RWPE1 (cell line): ENCODE data around the gene CD55.

ENCODE experiments used
- CTCF ChIA-PET: fragments of 350-600 bp; sonication (Branson Sonifier 250); formaldehyde crosslinking; extraction: SDS; loops from one replicate; lab custom pipeline; 2021; lab: Yijun Ruan, JAX
- POLR2A ChIA-PET: fragments of 400-600 bp; formaldehyde crosslinking; extraction: SDS; loops from one replicate; lab custom pipeline; 2020; ENCODE audit warnings: antibody characterized with exemption; ENCODE audit not compliant: low non-redundant PET; lab: Yijun Ruan, JAX
- DNase-seq: peaks from one replicate; pipeline ENCODE4 v3.0.0; 2012; ENCODE audit warnings: low spot score
- H3K27ac ChIP-seq: fragments of 450-650 bp; 2 replicates; pipeline ENCODE4 v1.5.1; 2017
- CTCF ChIP-seq: fragments of 450-650 bp; conservative IDR thresholded peaks from 2 replicates; pipeline ENCODE4 v1.5.1; 2017; ENCODE audit warnings: low read depth, mild to moderate bottlenecking

Gene CD55

GRCh38 chr1:207331354-207332313, 10.2 kb downstream of the CD55 start:
- CTCF ChIA-PET = no interaction called here
- no peak for DNase-seq
- H3K27ac ChIP-seq = no peak overlapping the region
- POLR2A ChIA-PET = no interaction called here
- no peak for TF ChIP-seq CTCF

GRCh38 chr1:207333009-207333600, 11.6 kb downstream of the CD55 start:
- no peak overlapping the region for H3K27ac ChIP-seq
- no peak for DNase-seq
- POLR2A ChIA-PET = no interaction called here
- TF ChIP-seq CTCF = no peak
- CTCF ChIA-PET = interaction anchor here (0.6 kb wide), 1 partner anchor 60 kb away, joined by 3 read pairs; no protein-coding TSS in a partner anchor

- no peak for TF ChIP-seq CTCF
- ChIA-PET CTCF (interaction anchor here (0.7 kb wide), 1 partner anchor 192 kb away, joined by 3 read pairs; no protein-coding TSS in a partner anchor), POLR2A (no interaction called here)
- no peak for DNase-seq
- no peak overlapping the region for H3K27ac ChIP-seq
Measured at GRCh38 chr1:207333620-207334019, 12.1 kb downstream of the CD55 start.

- POLR2A ChIA-PET = no interaction called here
- TF ChIP-seq CTCF = no peak
Measured at GRCh38 chr1:207334337-207334736, 12.9 kb downstream of the CD55 start.

GRCh38 chr1:207335138-207335537, 13.7 kb downstream of the CD55 start:
- POLR2A ChIA-PET = no interaction called here
- TF ChIP-seq CTCF = no peak
- H3K27ac ChIP-seq = no peak overlapping the region
- CTCF ChIA-PET = interaction anchor here (0.9 kb wide), 1 partner anchor 70 kb away, joined by 3 read pairs; no protein-coding TSS in a partner anchor
- no peak for DNase-seq

More at GRCh38 chr1:207334337-207334736, 12.9 kb downstream of the CD55 start:
- CTCF ChIA-PET = interaction anchor here (0.9 kb wide), 1 partner anchor 71 kb away, joined by 3 read pairs; no protein-coding TSS in a partner anchor
- H3K27ac ChIP-seq = no peak overlapping the region
- DNase-seq = no peak

- CTCF ChIA-PET = no interaction called here
- TF ChIP-seq CTCF = no peak
- H3K27ac ChIP-seq = no peak overlapping the region
- POLR2A ChIA-PET = no interaction called here
- no peak for DNase-seq
Measured at GRCh38 chr1:207335695-207336363, 14.4 kb downstream of the CD55 start.
